ENCODE measurements around the gene KRTAP10-1.
"Not testable (repeated sequence)": the region's sequence is repeated elsewhere in the genome, so short reads cannot be mapped to it uniquely, and the experiment has no call there.

Gene KRTAP10-1

GRCh38 chr21:44552136-44552535 is 12.1 kb upstream of the KRTAP10-1 start:
- no peak overlapping the region for H3K4me2 ChIP-seq (ENCODE audit: low read length)
- H3K36me3 ChIP-seq (replicated peaks; ENCODE audit: low read depth, low read length): no peaks in the 10 kb centered on the region
- no peaks in the 10 kb centered on the region for H3K27me3 ChIP-seq (ENCODE audit: low read depth, low read length)
- no peak for TF ChIP-seq EZH2phosphoT487 (IDR thresholded peaks at IDR 0.05; ENCODE audit: low read depth)
- TF ChIP-seq CTCF (IDR thresholded peaks at IDR 0.05; ENCODE audit: low read depth, low read length): no peak
- H3K79me2 ChIP-seq (ENCODE audit: low read length): no peaks in the 10 kb centered on the region
- no peak overlapping the region for H3K27ac ChIP-seq (ENCODE audit: low read length)
- no peak overlapping the region for H3K4me3 ChIP-seq (ENCODE audit: low read length)
- no peaks in the 10 kb centered on the region for H4K20me1 ChIP-seq (ENCODE audit: insufficient read depth, low read length)
- peaks cover 11% of the 10 kb centered on the region for H3K4me1 ChIP-seq (ENCODE audit: low read length)
- H2AFZ ChIP-seq (ENCODE audit: low read depth, low read length): no peak overlapping the region
- 0 out of 2 replicates have a peak, but pooled peaks cover 2% of the 10 kb centered on the region for H3K9me3 ChIP-seq (ENCODE audit: insufficient read depth, low read length)
- no peak overlapping the region for H3K9ac ChIP-seq (ENCODE audit: low read length)

- no peaks in the 10 kb centered on the region for H3K36me3 ChIP-seq (replicated peaks; ENCODE audit: low read depth, low read length)
- H3K9ac ChIP-seq (ENCODE audit: low read length): no peak within 1 kb of the TSS
- peaks cover 4% of the 10 kb centered on the region for H3K4me1 ChIP-seq (ENCODE audit: low read length)
- H3K4me2 ChIP-seq (ENCODE audit: low read length): no peak within 1 kb of the TSS
- H3K4me3 ChIP-seq (ENCODE audit: low read length): no peak within 1 kb of the TSS
- no peaks in the 10 kb centered on the region for H4K20me1 ChIP-seq (ENCODE audit: insufficient read depth, low read length)
- H3K27me3 ChIP-seq (ENCODE audit: low read depth, low read length): no peaks in the 10 kb centered on the region
- no peaks in the 10 kb centered on the region for H3K79me2 ChIP-seq (ENCODE audit: low read length)
- TF ChIP-seq CTCF (IDR thresholded peaks at IDR 0.05; ENCODE audit: low read depth, low read length): no peak
- TF ChIP-seq EZH2phosphoT487 (IDR thresholded peaks at IDR 0.05; ENCODE audit: low read depth): no peak
- no peak within 1 kb of the TSS for H2AFZ ChIP-seq (ENCODE audit: low read depth, low read length)
- H3K9me3 ChIP-seq (ENCODE audit: insufficient read depth, low read length): 0 out of 2 replicates have a peak, but pooled peaks cover 9% of the 10 kb centered on the region
- no peak within 1 kb of the TSS for H3K27ac ChIP-seq (ENCODE audit: low read length)
Observed at GRCh38 chr21:44551340-44551961, 11.5 kb upstream of the KRTAP10-1 start, which contains the start of gene KRTAP10-2. Gene KRTAP10-2 (minus strand): TSS chr21:44551505. CDS start chr21:44551458, 47 bp downstream.

- H4K20me1 ChIP-seq (ENCODE audit: insufficient read depth, low read length): no peaks in the 10 kb centered on the region
- no peak overlapping the region for H2AFZ ChIP-seq (ENCODE audit: low read depth, low read length)
- no peak overlapping the region for H3K4me2 ChIP-seq (ENCODE audit: low read length)
- no peak overlapping the region for H3K4me3 ChIP-seq (ENCODE audit: low read length)
- peaks cover 3% of the 10 kb centered on the region for H3K4me1 ChIP-seq (ENCODE audit: low read length)
- no peaks in the 10 kb centered on the region for H3K27me3 ChIP-seq (ENCODE audit: low read depth, low read length)
- H3K9me3 ChIP-seq (ENCODE audit: insufficient read depth, low read length): 0 out of 2 replicates have a peak, but pooled peaks cover 9% of the 10 kb centered on the region
- H3K79me2 ChIP-seq (ENCODE audit: low read length): no peaks in the 10 kb centered on the region
- H3K27ac ChIP-seq (ENCODE audit: low read length): no peak overlapping the region
- no peak for TF ChIP-seq CTCF (IDR thresholded peaks at IDR 0.05; ENCODE audit: low read depth, low read length)
- TF ChIP-seq EZH2phosphoT487 (IDR thresholded peaks at IDR 0.05; ENCODE audit: low read depth): no peak
- H3K9ac ChIP-seq (ENCODE audit: low read length): no peak overlapping the region
- H3K36me3 ChIP-seq (replicated peaks; ENCODE audit: low read depth, low read length): no peaks in the 10 kb centered on the region
Observed at GRCh38 chr21:44550807-44551206, 10.8 kb upstream of the KRTAP10-1 start.

GRCh38 chr21:44550285-44550684 is 10.3 kb upstream of the KRTAP10-1 start:
- not testable (repeated sequence) for H2AFZ ChIP-seq (ENCODE audit: low read depth, low read length); H3K4me1 ChIP-seq (ENCODE audit: low read length); H3K4me3 ChIP-seq (ENCODE audit: low read length); H3K9ac ChIP-seq (ENCODE audit: low read length); H3K36me3 ChIP-seq (replicated peaks; ENCODE audit: low read depth, low read length); H3K79me2 ChIP-seq (ENCODE audit: low read length); H3K27me3 ChIP-seq (ENCODE audit: low read depth, low read length); H3K27ac ChIP-seq (ENCODE audit: low read length); H3K9me3 ChIP-seq (ENCODE audit: insufficient read depth, low read length); H3K4me2 ChIP-seq (ENCODE audit: low read length); H4K20me1 ChIP-seq (ENCODE audit: insufficient read depth, low read length)
